ENCODE data around the gene SLC39A11. TPM values are rescaled to one million over a fixed set of nuclear protein-coding genes. Genes with fewer than 3 reads are reported as not detected.

Gene SLC39A11
- polyA plus RNA-seq, 1 donor from 2014 or later, result 8.0 TPM

DNA sequence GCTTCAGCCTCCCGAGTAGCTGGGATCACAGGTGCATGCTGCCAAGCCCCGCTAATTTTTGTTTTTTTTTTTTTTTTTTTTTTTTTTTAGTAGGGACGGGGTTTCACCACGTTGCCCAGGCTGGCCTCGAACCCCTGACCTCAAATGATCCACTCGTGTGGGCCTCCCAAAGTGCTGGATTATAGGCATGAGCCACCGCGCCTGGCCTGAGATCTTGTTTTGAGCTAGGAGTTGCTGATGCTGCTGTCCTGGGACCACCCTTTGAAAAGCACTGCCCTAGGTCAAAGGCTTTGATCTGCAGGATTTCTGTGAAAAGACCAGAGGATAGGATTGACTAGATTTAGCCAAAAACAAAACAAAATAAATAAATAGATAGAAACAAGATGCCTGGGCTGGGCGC lies 798 bp upstream of the SLC39A11 start:
- Histone ChIP-seq H3K36me3 (ENCODE audit: insufficient read depth, low read length) (no peaks in the 10 kb centered on the region), H3K4me3 (ENCODE audit: low read length) (no peak overlapping the region), H3K9me3 (ENCODE audit: low read length) (no peaks in the 10 kb centered on the region), H3K9me2 (ENCODE audit: insufficient read depth, low read length) (no peaks in the 10 kb centered on the region), H3K27me3 (ENCODE audit: insufficient read depth, low read depth, low read length) (no peaks in the 10 kb centered on the region), H3K4me2 (ENCODE audit: low read length) (no peak overlapping the region), H3F3A (ENCODE audit: insufficient read depth, low read length, poor library complexity, severe bottlenecking) (no peaks in the 10 kb centered on the region), H3K9ac (ENCODE audit: low read length) (no peak overlapping the region), H3K27ac (ENCODE audit: low read length) (no peak overlapping the region), H2AFZ (ENCODE audit: low read depth, low read length) (no peak overlapping the region), H4K20me1 (ENCODE audit: insufficient read depth) (no peaks in the 10 kb centered on the region), H3K79me2 (replicated peaks; ENCODE audit: insufficient read depth, low read length) (no peaks in the 10 kb centered on the region)
- no peak for TF ChIP-seq MXI1 (conservative IDR thresholded peaks at IDR 0.05; ENCODE audit: poor library complexity, severe bottlenecking)
- TF ChIP-seq EZH2 (IDR thresholded peaks at IDR 0.05; ENCODE audit: borderline replicate concordance, insufficient read depth, low read length, poor library complexity, severe bottlenecking), result no peak
- no peak for TF ChIP-seq RAD21 (conservative IDR thresholded peaks at IDR 0.05)
- TF ChIP-seq EP300 (conservative IDR thresholded peaks at IDR 0.05; ENCODE audit: poor library complexity, severe bottlenecking), result no peak
- TF ChIP-seq TAF1 (IDR thresholded peaks at IDR 0.05; ENCODE audit: low read depth), result no peak
- TF ChIP-seq, protein P1, sequence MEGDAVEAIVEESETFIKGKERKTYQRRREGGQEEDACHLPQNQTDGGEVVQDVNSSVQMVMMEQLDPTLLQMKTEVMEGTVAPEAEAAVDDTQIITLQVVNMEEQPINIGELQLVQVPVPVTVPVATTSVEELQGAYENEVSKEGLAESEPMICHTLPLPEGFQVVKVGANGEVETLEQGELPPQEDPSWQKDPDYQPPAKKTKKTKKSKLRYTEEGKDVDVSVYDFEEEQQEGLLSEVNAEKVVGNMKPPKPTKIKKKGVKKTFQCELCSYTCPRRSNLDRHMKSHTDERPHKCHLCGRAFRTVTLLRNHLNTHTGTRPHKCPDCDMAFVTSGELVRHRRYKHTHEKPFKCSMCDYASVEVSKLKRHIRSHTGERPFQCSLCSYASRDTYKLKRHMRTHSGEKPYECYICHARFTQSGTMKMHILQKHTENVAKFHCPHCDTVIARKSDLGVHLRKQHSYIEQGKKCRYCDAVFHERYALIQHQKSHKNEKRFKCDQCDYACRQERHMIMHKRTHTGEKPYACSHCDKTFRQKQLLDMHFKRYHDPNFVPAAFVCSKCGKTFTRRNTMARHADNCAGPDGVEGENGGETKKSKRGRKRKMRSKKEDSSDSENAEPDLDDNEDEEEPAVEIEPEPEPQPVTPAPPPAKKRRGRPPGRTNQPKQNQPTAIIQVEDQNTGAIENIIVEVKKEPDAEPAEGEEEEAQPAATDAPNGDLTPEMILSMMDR (IDR thresholded peaks at IDR 0.05; ENCODE audit: poor library complexity, severe bottlenecking), result no peak

DNA sequence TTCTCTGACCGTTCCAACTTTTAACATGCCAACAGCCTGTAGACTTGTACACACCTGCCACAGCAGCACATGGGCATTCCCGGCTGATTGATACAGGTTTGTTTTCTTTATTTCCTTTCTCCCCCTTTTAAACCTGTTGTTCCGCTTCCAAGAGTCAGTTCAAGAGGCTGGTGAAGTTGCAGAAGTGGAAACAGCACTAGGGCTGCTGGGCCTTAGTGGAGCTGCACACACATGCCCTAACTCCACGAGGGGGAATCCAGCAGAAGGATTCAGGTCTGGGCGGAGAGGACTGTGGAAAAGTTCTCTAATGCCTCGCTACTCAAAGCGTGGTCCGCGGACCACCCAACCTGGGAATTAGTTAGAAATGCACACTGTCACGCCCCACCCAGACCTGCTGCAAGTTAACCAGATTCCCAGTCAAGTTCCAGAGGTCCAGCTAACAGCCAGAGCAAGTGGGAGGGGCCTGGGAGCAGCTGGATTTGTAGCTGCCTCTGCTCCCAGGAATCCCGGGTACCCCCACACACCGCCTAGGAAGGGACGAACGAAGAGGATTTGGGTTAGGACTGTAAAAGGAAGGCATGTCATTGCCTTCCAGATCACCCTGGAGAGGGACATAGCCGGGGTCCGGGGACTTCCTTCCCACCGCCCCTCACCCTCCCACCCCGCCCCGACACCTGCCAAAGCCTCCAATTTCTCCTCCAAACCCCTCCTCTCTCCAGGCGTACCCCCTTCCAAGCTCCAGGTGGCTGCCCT lies 542 bp downstream of the SLC39A11 start:
- Histone ChIP-seq H3K27me3 (ENCODE audit: insufficient read depth, low read depth, low read length) (no peaks in the 10 kb centered on the region), H3K4me2 (ENCODE audit: low read length) (no peak overlapping the region), H3K9ac (ENCODE audit: low read length) (peak overlapping the region; percentile 44), H4K20me1 (ENCODE audit: insufficient read depth) (no peaks in the 10 kb centered on the region), H3F3A (ENCODE audit: insufficient read depth, low read length, poor library complexity, severe bottlenecking) (no peaks in the 10 kb centered on the region), H2AFZ (ENCODE audit: low read depth, low read length) (peak overlapping the region; percentile 83), H3K4me3 (ENCODE audit: low read length) (peak overlapping the region; percentile 73), H3K9me3 (ENCODE audit: low read length) (no peaks in the 10 kb centered on the region), H3K36me3 (ENCODE audit: insufficient read depth, low read length) (no peaks in the 10 kb centered on the region), H3K79me2 (replicated peaks; ENCODE audit: insufficient read depth, low read length) (no peaks in the 10 kb centered on the region), H3K9me2 (ENCODE audit: insufficient read depth, low read length) (no peaks in the 10 kb centered on the region), H3K27ac (ENCODE audit: low read length) (no peak overlapping the region)
- TF ChIP-seq MXI1 (conservative IDR thresholded peaks at IDR 0.05; ENCODE audit: poor library complexity, severe bottlenecking) (no peak), RAD21 (conservative IDR thresholded peaks at IDR 0.05) (no peak), TAF1 (IDR thresholded peaks at IDR 0.05; ENCODE audit: low read depth) (no peak), SMC3 (conservative IDR thresholded peaks at IDR 0.05; ENCODE audit: poor library complexity) (no peak), EZH2 (IDR thresholded peaks at IDR 0.05; ENCODE audit: borderline replicate concordance, insufficient read depth, low read length, poor library complexity, severe bottlenecking) (no peak), POLR2AphosphoS5 (IDR thresholded peaks at IDR 0.05) (no peak), EP300 (conservative IDR thresholded peaks at IDR 0.05; ENCODE audit: poor library complexity, severe bottlenecking) (no peak)
- TF ChIP-seq, protein P1 (IDR thresholded peaks at IDR 0.05; ENCODE audit: poor library complexity, severe bottlenecking), result no peak
- TF ChIP-seq, protein P2, sequence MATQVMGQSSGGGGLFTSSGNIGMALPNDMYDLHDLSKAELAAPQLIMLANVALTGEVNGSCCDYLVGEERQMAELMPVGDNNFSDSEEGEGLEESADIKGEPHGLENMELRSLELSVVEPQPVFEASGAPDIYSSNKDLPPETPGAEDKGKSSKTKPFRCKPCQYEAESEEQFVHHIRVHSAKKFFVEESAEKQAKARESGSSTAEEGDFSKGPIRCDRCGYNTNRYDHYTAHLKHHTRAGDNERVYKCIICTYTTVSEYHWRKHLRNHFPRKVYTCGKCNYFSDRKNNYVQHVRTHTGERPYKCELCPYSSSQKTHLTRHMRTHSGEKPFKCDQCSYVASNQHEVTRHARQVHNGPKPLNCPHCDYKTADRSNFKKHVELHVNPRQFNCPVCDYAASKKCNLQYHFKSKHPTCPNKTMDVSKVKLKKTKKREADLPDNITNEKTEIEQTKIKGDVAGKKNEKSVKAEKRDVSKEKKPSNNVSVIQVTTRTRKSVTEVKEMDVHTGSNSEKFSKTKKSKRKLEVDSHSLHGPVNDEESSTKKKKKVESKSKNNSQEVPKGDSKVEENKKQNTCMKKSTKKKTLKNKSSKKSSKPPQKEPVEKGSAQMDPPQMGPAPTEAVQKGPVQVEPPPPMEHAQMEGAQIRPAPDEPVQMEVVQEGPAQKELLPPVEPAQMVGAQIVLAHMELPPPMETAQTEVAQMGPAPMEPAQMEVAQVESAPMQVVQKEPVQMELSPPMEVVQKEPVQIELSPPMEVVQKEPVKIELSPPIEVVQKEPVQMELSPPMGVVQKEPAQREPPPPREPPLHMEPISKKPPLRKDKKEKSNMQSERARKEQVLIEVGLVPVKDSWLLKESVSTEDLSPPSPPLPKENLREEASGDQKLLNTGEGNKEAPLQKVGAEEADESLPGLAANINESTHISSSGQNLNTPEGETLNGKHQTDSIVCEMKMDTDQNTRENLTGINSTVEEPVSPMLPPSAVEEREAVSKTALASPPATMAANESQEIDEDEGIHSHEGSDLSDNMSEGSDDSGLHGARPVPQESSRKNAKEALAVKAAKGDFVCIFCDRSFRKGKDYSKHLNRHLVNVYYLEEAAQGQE (IDR thresholded peaks at IDR 0.05; ENCODE audit: borderline replicate concordance), result no peak
